GM12875 (cell line): ENCODE measurements around the gene CAPN1.

Experiments used
- H3K4me3 ChIP-seq: one replicate; pipeline ENCODE4 v1.5.1; 2011; ENCODE audit warnings: low read depth, low read length, control low read depth
- CTCF ChIP-seq: IDR thresholded peaks from 2 replicates; pipeline ENCODE4 v1.5.1; 2011; ENCODE audit warnings: low read depth, mild to moderate bottlenecking, control low read depth, inconsistent platforms, low read length, moderate library complexity, borderline replicate concordance; ENCODE audit not compliant: insufficient read depth

CAPN1 gene

GRCh38 chr11:65151331-65151899 is 30.3 kb upstream of the CAPN1 start:
- no peak overlapping the region for H3K4me3 ChIP-seq
- TF ChIP-seq CTCF: no peak

- TF ChIP-seq CTCF: no peak
- no peak overlapping the region for H3K4me3 ChIP-seq
Observed at GRCh38 chr11:65152122-65152521, 29.6 kb upstream of the CAPN1 start.

GRCh38 chr11:65156256-65156655 is 25.5 kb upstream of the CAPN1 start:
- no peak for TF ChIP-seq CTCF

GRCh38 chr11:65156926-65157325 is 24.8 kb upstream of the CAPN1 start:
- TF ChIP-seq CTCF: no peak

More at GRCh38 chr11:65156256-65156655, 25.5 kb upstream of the CAPN1 start:
- H3K4me3 ChIP-seq: no peak overlapping the region

GRCh38 chr11:65157336-65157735 is 24.4 kb upstream of the CAPN1 start:
- TF ChIP-seq CTCF: no peak
- no peak overlapping the region for H3K4me3 ChIP-seq

More at GRCh38 chr11:65156926-65157325, 24.8 kb upstream of the CAPN1 start:
- no peak overlapping the region for H3K4me3 ChIP-seq

- H3K4me3 ChIP-seq: no peak overlapping the region
- TF ChIP-seq CTCF: no peak
Observed at GRCh38 chr11:65159012-65159411, 22.7 kb upstream of the CAPN1 start.

- no peak for TF ChIP-seq CTCF
Observed at GRCh38 chr11:65160643-65161042, 21.1 kb upstream of the CAPN1 start.

More at GRCh38 chr11:65160643-65161042, 21.1 kb upstream of the CAPN1 start:
- no peak overlapping the region for H3K4me3 ChIP-seq
